Mesodermal cell (in vitro differentiated cells): ENCODE data around the gene C6orf132.

ENCODE experiments used
- H3K27ac ChIP-seq: 2 replicates; pipeline ENCODE4 v1.7.0; 2013; ENCODE audit warnings: mild to moderate bottlenecking, low read depth, low read length, moderate library complexity; ENCODE audit not compliant: severe bottlenecking
- H3K36me3 ChIP-seq: 2 replicates; pipeline ENCODE4 v1.7.1; 2013; ENCODE audit warnings: mild to moderate bottlenecking, low read length, moderate library complexity; ENCODE audit not compliant: control insufficient read depth, insufficient read depth
- H3K4me1 ChIP-seq: one replicate; pipeline ENCODE4 v1.7.1; 2013; ENCODE audit warnings: mild to moderate bottlenecking, low read length; ENCODE audit not compliant: insufficient read depth, control insufficient read depth, poor library complexity, severe bottlenecking
- H3K4me3 ChIP-seq: 2 replicates; pipeline ENCODE4 v1.7.0; 2013; ENCODE audit warnings: low read length, control low read depth, mild to moderate bottlenecking; ENCODE audit not compliant: insufficient read depth, poor library complexity, severe bottlenecking; ENCODE audit errors: extremely low read depth
- H3K9me3 ChIP-seq: 2 replicates; pipeline ENCODE4 v1.7.1; 2013; ENCODE audit warnings: mild to moderate bottlenecking, low read length, moderate library complexity; ENCODE audit not compliant: control insufficient read depth
- WGBS, 2 experiments: methylation state at CpG; one replicate each; pipeline ENCODE4 v1.1.5; 2013; ENCODE audit warnings: missing lambda C conversion rate in 2 of 2; ENCODE audit not compliant: insufficient coverage in 2 of 2; 5-methylcytosine and 5-hydroxymethylcytosine counted together

The C6orf132 gene

DNA sequence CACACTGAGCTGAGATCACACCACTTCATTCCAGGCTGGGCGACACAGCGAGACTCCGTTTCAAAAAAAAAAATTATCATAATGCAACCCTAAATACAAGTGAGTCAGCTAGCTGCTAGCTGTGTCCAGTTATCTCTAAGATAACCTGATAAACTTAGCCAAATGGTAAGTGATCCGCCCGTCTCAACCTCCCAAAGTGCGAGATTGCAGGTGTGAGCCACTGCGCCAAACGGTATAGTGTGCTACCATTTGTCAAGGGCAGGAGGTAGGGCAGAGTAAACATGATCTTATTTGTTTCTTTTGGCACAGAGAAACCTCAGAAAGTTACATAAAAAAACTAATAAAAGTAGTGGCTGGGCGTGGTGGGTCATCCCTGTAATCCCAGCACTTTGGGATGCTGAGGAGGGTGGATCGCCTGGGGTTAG lies 4.7 kb upstream of the C6orf132 start:
- Histone ChIP-seq H3K27ac (no peak overlapping the region), H3K36me3 (no peaks in the 10 kb centered on the region), H3K4me1 (no peaks in the 10 kb centered on the region), H3K4me3 (no peak overlapping the region), H3K9me3 (no peaks in the 10 kb centered on the region)
- 95 to 100% methylated on average over 4 to 6 of the region's 10 CpGs for WGBS, 2 experiments

DNA sequence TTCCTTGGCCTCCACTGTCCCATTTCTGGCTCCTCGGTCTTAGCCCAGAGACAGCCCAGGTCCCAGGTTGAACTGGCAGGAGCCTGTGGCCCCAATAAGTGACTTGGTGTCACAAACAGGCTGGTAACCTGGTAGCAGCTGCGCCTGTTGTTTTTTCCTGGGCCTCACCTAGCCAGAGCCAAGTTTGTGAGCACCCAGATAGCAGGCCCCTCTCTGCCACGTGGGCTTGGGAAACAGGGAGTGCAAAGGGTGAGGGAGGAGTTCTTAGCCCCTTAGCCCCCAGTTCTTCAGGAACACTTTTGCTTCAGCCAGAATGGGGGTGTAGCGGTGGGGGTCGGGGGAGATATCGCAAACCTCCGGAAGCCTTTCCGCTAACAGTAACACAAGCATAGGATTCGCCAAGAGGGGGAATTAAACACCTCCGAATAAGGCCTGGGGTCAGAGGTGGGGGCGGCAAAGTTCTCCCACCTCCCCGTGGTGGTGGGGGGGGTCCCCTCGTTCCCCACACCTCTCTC lies 760 bp downstream of the C6orf132 start:
- peak overlapping the region; percentile 52 for H3K4me3 ChIP-seq
- H3K36me3 ChIP-seq = no peaks in the 10 kb centered on the region
- no peaks in the 10 kb centered on the region for H3K9me3 ChIP-seq
- no peak overlapping the region for H3K27ac ChIP-seq
- 35 to 67% methylated on average over 1 to 5 of the region's 13 CpGs for WGBS, 2 experiments
- peaks cover 47% of the 10 kb centered on the region for H3K4me1 ChIP-seq

DNA sequence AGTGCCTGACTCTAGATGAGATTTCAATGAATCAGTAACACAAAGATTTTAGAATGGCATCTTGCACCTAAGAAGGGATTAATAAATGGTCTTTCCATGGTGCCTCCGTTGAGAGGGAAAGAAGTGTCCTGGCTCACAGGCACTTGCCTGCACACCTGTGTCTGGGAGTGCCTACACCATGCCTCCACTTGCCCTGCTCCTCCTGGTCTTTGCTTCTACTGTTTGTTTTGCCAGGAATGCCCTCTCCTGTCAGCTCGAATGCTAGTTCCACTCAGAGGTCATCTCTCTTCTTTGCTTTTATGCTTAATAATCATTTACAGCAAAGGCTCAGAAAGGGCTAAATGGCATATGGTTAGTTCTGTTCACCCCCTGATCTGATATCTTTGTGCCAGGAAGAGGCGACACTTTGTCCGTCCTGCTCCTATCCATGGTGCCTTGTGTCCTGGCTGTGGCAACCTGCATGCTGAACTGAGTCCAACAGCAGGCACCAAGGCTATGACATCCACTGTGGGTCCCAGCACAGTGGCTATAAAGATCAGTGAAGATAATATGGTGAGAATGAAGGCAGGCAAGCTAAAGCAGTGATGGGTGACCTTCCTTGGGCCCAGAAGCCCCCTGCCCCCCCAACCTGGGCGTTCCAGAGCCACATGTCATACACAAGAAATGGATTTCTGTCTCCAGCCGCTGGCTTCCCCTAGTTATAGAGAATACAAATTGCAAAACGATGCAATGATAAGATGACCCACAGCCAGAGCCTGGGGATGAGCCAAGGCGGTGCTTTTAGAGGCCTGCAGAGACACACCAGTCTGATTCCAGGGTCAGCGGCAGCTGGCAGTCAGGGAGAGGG lies 1.4 kb downstream of the C6orf132 start:
- Histone ChIP-seq H3K27ac (no peak overlapping the region), H3K4me3 (no peak overlapping the region)
- WGBS, 2 experiments = 73 to 89% methylated on average over 7 to 9 of the region's 9 CpGs

DNA sequence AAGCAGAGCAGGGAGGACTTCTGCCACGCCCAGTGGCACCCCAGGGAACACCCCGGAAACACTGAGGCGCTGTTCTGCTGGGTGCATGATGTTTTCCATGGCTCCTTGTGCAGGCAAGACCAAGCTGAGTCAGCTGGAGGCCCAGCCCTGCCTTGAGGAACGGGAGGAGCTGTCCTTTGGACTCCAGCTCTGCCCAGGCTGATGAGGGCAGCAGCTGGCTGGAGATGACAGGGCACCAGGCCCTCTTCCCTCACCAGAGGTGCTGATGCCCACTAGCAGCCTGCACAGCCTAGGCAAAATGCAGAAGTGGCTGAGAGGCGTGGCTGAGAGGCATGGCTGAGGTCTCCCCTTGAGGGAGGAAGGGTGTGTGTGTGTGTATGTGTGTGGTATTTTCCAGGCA lies 2.4 kb downstream of the C6orf132 start:
- no peak overlapping the region for H3K4me3 ChIP-seq
- H3K9me3 ChIP-seq = no peaks in the 10 kb centered on the region
- 79 to 92% methylated on average over 3 to 5 of the region's 5 CpGs for WGBS, 2 experiments
- H3K36me3 ChIP-seq = no peaks in the 10 kb centered on the region
- H3K27ac ChIP-seq = no peak overlapping the region
- peaks cover 61% of the 10 kb centered on the region for H3K4me1 ChIP-seq

More for the DNA sequence above, 1.4 kb downstream of the C6orf132 start:
- Histone ChIP-seq H3K4me1 (peaks cover 54% of the 10 kb centered on the region), H3K9me3 (no peaks in the 10 kb centered on the region), H3K36me3 (no peaks in the 10 kb centered on the region)

DNA sequence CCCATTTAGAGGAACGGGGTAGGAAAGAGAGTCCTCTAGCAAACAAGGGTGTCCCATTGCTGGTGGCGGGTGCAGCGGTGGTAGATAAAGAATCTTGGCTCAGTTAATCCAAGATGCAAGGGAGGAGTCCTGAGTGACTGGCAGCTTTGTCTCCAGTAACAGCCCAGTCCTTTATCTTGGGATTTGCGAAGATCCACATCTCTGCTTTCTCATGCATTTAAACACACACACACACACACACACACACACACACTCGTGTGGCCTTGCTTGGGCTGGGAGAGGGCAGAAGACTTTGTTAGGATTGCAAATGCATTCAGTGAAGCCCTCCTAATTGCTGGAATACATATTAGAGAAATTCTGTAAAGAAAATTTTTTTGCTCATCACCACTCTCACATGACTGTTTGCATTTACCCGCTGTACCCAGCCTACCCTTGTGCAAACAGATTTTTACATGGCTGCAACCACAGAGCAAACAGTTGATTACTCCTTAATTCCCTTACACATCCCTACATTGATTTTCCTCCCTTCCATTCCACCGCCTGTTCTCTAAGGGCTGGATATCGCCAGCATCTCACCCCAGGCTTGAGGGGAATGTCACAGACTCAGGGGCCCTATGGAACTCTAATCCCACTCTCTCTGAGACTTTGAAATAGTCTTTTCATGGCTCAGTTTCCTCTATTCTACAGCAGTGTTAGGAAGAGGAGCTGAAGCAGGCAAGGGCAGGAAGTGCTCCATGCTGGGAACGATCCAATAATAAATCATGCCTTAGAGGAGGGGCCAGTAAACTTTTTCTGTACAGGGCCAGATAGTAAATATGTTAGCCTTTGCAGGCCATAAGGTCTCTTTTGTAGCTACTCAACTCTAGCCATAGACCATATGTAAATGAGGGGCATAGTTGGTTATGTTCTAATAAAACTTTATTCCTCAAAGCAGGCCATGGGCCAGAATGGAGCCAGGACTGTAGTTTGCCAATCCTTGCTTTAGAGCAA lies 3.5 kb downstream of the C6orf132 start:
- no peak overlapping the region for H3K4me3 ChIP-seq
- peaks cover 62% of the 10 kb centered on the region for H3K4me1 ChIP-seq
- no peaks in the 10 kb centered on the region for H3K9me3 ChIP-seq
- H3K27ac ChIP-seq = peak overlapping the region; percentile 78
- no peaks in the 10 kb centered on the region for H3K36me3 ChIP-seq
- WGBS, 2 experiments = 63 to 66% methylated on average over 6 of the region's 9 CpGs

DNA sequence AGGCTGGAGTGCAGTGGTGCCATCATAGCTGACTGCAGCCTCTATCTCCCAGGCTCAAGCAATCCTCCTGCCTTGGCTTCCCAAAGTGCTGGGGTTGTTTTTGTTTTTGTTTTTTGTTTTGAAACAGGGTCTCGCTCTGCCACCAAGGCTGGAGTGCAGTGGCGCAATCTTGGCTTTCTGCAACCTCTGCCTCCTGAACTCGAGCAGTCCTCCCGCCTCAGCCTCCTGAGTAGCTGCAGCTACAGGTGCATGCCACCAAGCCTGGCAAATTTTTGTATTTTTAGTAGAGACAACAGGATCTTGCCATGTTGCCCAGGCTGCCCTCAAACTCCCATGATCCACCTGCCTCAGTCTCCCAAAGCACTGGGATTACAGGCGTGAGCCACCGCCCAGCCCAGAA lies 4.2 kb downstream of the C6orf132 start:
- peaks cover 62% of the 10 kb centered on the region for H3K4me1 ChIP-seq
- H3K36me3 ChIP-seq = no peaks in the 10 kb centered on the region
- no peak overlapping the region for H3K4me3 ChIP-seq
- peak overlapping the region; percentile 10 for H3K27ac ChIP-seq
- WGBS, 2 experiments = 90 to 96% methylated on average over 4 to 6 of the region's 6 CpGs
- no peaks in the 10 kb centered on the region for H3K9me3 ChIP-seq

DNA sequence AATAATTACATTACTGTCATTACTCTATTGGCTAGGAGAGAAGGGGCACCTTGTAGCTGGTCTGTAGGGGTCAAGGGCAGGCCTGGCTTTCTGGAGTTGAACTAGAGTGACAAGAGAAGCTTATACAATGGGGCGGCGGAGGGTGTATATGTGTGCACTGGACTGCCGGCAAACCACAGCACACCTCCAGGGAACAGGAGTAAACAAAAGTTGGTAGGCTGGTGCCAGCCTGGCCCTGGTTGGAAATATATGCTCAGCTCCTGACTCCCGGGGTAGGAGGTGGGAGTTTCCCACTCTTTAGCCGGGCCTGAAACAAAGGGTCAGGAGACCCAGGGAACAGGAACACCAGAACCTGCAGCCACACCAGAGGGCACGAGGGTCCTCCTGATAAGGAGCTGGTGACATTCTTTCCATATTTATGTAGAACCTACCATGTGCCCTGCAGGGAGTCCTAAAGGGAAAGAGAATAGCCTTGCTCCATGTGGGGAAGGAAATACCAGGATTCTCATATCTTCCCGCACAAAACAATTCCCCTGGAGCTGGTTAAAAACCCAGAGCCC lies 5.1 kb downstream of the C6orf132 start:
- 41 to 52% methylated on average over 5 to 6 of the region's 7 CpGs for WGBS, 2 experiments
- peak overlapping the region; percentile 92 for H3K27ac ChIP-seq

DNA sequence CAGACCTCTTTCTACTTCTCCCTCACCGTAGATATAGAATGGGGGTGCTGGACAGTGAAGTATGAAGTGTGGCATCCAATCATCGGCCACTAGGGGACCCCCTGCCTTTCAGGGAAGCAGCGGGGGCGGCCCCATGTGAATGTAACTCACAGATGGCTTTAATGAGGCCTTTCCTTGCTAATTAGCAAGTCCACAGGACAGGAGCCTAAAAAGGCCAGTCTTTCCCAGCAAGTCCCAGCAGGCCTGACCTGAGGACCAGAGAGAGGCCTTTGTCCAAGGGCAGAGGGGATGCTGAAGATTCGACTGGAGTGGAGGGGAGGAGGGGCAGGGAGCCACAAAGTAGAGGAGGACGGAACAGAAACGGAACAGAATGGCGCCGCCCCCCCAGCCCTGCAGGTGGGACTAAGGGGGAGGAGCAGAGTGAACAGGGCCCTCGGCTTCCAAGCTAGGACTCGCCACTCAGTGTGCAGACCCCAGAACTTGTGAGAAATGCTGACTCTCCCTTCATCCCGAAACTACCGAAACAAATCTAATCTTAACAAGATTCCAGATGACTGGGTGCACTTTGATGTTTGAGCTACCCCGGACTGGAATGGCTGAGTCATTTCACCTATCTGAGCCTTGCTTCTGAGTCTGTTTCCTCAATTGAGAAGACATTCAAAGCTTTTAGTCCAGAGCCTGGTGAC lies 5.8 kb downstream of the C6orf132 start:
- 7% methylated on average over 11 to 12 of the region's 14 CpGs for WGBS, 2 experiments
- Histone ChIP-seq H3K27ac (peak overlapping the region; percentile 92), H3K4me3 (no peak overlapping the region), H3K9me3 (peaks cover 6% of the 10 kb centered on the region), H3K4me1 (peaks cover 59% of the 10 kb centered on the region), H3K36me3 (no peaks in the 10 kb centered on the region)

More for the DNA sequence above, 5.1 kb downstream of the C6orf132 start:
- no peaks in the 10 kb centered on the region for H3K9me3 ChIP-seq
- H3K4me3 ChIP-seq = no peak overlapping the region
- H3K36me3 ChIP-seq = no peaks in the 10 kb centered on the region
- H3K4me1 ChIP-seq = peaks cover 62% of the 10 kb centered on the region

DNA sequence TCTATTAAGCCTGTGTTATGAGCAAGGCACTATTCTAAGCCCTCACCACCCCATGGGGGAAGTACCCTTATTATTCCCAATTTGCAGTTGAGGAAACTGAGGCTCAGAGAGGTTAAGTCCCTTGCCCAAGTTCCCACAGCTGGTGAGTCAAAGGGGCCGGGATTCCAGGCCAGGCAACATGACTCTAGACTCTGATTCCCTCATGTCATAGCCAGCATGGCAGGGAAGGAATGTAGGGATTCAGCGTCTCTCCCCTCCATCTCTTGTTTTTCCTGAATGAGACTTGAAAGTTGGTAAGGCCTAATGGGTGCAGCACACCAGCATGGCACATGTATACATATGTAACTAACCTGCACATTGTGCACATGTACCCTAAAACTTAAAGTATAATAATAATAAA lies 6.7 kb downstream of the C6orf132 start:
- Histone ChIP-seq H3K9me3 (peaks cover 6% of the 10 kb centered on the region), H3K27ac (no peak overlapping the region), H3K36me3 (no peaks in the 10 kb centered on the region), H3K4me1 (peaks cover 53% of the 10 kb centered on the region), H3K4me3 (no peak overlapping the region)
- WGBS, 2 experiments = 65 to 83% methylated on average over 1 to 2 of the region's 2 CpGs

DNA sequence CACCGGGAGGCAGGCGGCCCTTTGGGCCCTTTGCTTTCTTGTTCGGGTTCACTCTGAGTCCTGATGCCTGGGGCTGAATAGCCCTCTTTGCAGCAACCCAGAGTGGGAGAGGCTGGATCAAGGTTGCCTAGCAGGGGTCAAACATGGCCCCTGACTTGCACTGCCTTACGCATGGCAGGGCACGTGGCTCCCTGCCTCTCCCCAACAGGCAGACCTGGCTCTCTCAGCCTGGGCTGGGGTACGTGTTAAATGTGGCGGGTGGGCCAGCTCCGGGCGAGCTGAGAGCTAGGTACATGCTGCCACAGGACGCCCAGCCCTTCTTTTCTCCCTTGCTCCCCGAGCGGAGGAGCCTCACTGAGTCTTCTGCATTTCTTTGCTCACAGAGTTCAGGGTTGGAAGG lies 7.3 kb downstream of the C6orf132 start:
- WGBS, 2 experiments = 84 to 91% methylated on average over 7 to 9 of the region's 12 CpGs
- no peak overlapping the region for H3K27ac ChIP-seq
- H3K9me3 ChIP-seq = peaks cover 6% of the 10 kb centered on the region
- no peaks in the 10 kb centered on the region for H3K36me3 ChIP-seq
- H3K4me1 ChIP-seq = peaks cover 48% of the 10 kb centered on the region
- no peak overlapping the region for H3K4me3 ChIP-seq
